ENCODE measurements around the gene MORN1. TPM values are rescaled to one million over a fixed set of nuclear protein-coding genes. Genes with fewer than 3 reads are reported as not detected.

MORN1 gene
- polyA plus RNA-seq, 1 donor (not counting 4 experiments of a cell fraction or from before 2014, with no cell fraction given): 2.1 TPM

GRCh38 chr1:2298685-2299084 lies 92.7 kb downstream of the MORN1 start:
- H2AFZ ChIP-seq (ENCODE audit: control insufficient read depth, low read length): no peak overlapping the region
- DNase-seq (ENCODE audit: low read depth, low spot score) (no peak), FAIRE-seq (no peak)
- TF ChIP-seq EZH2 (IDR thresholded peaks at IDR 0.05; ENCODE audit: low read length) (no peak), CTCF (optimal IDR thresholded peaks at IDR 0.05 in 1 of 3, IDR thresholded peaks at IDR 0.05 in 1 of 3, conservative IDR thresholded peaks at IDR 0.05 in 1 of 3; ENCODE audit: extremely low read depth in 1 of 3, insufficient read depth in 2 of 3, low read length in 3 of 3) (no peak)
- peak overlapping the region; percentile 41 for H3K4me2 ChIP-seq (ENCODE audit: control insufficient read depth, extremely low read depth, insufficient read depth, low read depth, low read length)
- peaks cover 15% of the 10 kb centered on the region for H3K4me1 ChIP-seq (ENCODE audit: control insufficient read depth, extremely low read depth, insufficient read depth, low read length)
- no peak overlapping the region for H3K4me3 ChIP-seq (ENCODE audit: control insufficient read depth in 2 of 3, extremely low read depth in 1 of 3, insufficient read depth in 2 of 3, low read depth in 1 of 3, low read length in 3 of 3)
- H3K9me1 ChIP-seq (ENCODE audit: control insufficient read depth, extremely low read depth, insufficient read depth, low read length): peaks cover 6% of the 10 kb centered on the region
- H3K27me3 ChIP-seq (ENCODE audit: control insufficient read depth, extremely low read depth, insufficient read depth, low read length): no peaks in the 10 kb centered on the region
- H4K20me1 ChIP-seq (ENCODE audit: control insufficient read depth, extremely low read depth, insufficient read depth, low read length): peaks cover 29% of the 10 kb centered on the region
- dilution Hi-C loops (cut with MboI; ENCODE audit: extremely low pct_ligation_motif_present, low sequenced_read_pairs): no loop called here
- H3K9me3 ChIP-seq (ENCODE audit: control insufficient read depth, low read depth, low read length): no peaks in the 10 kb centered on the region
- H3K36me3 ChIP-seq (ENCODE audit: control insufficient read depth in 2 of 2, extremely low read depth in 1 of 2, insufficient read depth in 2 of 2, low read length in 2 of 2): peaks cover 4 to 10% of the 10 kb centered on the region in 2 experiments
- H3K9ac ChIP-seq (ENCODE audit: control insufficient read depth, extremely low read depth, insufficient read depth, low read length): no peak overlapping the region
- no peak overlapping the region for H3K27ac ChIP-seq (ENCODE audit: control insufficient read depth, insufficient read depth, low read length)
- peaks cover 91% of the 10 kb centered on the region for H3K79me2 ChIP-seq (ENCODE audit: control insufficient read depth, insufficient read depth, low read length)

- no peak overlapping the region for H3K9ac ChIP-seq (ENCODE audit: control insufficient read depth, extremely low read depth, insufficient read depth, low read length)
- H3K9me3 ChIP-seq (ENCODE audit: control insufficient read depth, low read depth, low read length): no peaks in the 10 kb centered on the region
- dilution Hi-C loops (cut with MboI; ENCODE audit: extremely low pct_ligation_motif_present, low sequenced_read_pairs): no loop called here
- H2AFZ ChIP-seq (ENCODE audit: control insufficient read depth, low read length): no peak overlapping the region
- H3K4me2 ChIP-seq (ENCODE audit: control insufficient read depth, extremely low read depth, insufficient read depth, low read depth, low read length): no peak overlapping the region
- FAIRE-seq (no peak), DNase-seq (ENCODE audit: low read depth, low spot score) (no peak)
- peaks cover 2 to 7% of the 10 kb centered on the region in 2 experiments for H3K36me3 ChIP-seq (ENCODE audit: control insufficient read depth in 2 of 2, extremely low read depth in 1 of 2, insufficient read depth in 2 of 2, low read length in 2 of 2)
- H4K20me1 ChIP-seq (ENCODE audit: control insufficient read depth, extremely low read depth, insufficient read depth, low read length): peaks cover 26% of the 10 kb centered on the region
- H3K9me1 ChIP-seq (ENCODE audit: control insufficient read depth, extremely low read depth, insufficient read depth, low read length): peaks cover 6% of the 10 kb centered on the region
- peaks cover 99% of the 10 kb centered on the region for H3K79me2 ChIP-seq (ENCODE audit: control insufficient read depth, insufficient read depth, low read length)
- peaks cover 15% of the 10 kb centered on the region for H3K4me1 ChIP-seq (ENCODE audit: control insufficient read depth, extremely low read depth, insufficient read depth, low read length)
- TF ChIP-seq CTCF (optimal IDR thresholded peaks at IDR 0.05 in 1 of 3, IDR thresholded peaks at IDR 0.05 in 1 of 3, conservative IDR thresholded peaks at IDR 0.05 in 1 of 3; ENCODE audit: extremely low read depth in 1 of 3, insufficient read depth in 2 of 3, low read length in 3 of 3): no peak
- no peak for TF ChIP-seq EZH2 (IDR thresholded peaks at IDR 0.05; ENCODE audit: low read length)
- H3K27me3 ChIP-seq (ENCODE audit: control insufficient read depth, extremely low read depth, insufficient read depth, low read length): no peaks in the 10 kb centered on the region
- no peak overlapping the region for H3K27ac ChIP-seq (ENCODE audit: control insufficient read depth, insufficient read depth, low read length)
- no peak overlapping the region for H3K4me3 ChIP-seq (ENCODE audit: control insufficient read depth in 2 of 3, extremely low read depth in 1 of 3, insufficient read depth in 2 of 3, low read depth in 1 of 3, low read length in 3 of 3)
Observed at GRCh38 chr1:2297246-2298011, 93.9 kb downstream of the MORN1 start.
